ENCODE data around the gene SLC2A13. TPM values are rescaled to one million over a fixed set of nuclear protein-coding genes. Genes with fewer than 3 reads are reported as not detected.

SLC2A13 gene
- total RNA-seq (1 to 10 TPM; 3.0 TPM), total RNA-seq (8.0 to 10.7 reads per million in 2 donors)

DNA sequence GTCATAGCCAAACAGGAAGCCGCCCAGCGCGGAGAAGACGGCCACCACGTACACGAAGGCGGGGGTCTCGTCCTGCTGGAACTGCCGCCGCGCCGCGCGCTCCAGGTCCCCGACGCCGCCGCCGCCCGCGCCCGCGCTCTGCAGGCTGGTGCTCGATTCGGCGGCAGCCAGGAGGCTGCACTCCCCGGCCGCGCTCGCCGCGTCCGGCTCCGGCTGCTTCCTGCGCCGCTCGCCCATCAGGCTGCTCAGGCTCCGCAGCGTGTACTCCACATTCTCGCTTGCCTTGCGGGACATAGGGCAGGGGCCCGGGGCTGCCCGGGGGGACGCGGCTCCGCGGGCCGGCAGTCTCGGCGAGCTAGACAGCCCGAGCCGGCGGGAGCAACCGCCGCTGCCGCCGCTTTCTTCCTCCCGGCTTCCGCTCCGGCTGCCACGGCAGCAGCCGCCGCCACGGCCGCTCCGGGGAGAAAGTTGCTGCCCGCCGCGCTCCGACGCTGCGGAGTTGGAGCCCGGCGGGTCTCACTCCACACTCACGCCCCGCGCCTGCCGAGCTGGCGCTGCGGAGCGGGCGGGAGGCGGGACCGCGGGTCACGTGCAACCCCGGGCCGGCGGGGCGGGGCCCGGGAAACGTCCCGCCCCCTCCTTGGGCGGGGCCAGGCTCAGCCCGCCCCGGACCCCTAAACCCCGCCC lies at the start of gene SLC2A13:
Gene SLC2A13 (minus strand): TSS at position 567 of the 687 bp plus-strand sequence. CDS start 273 bp downstream, at position 294.
- peak; percentile 92 for ATAC-seq
- H3K27ac Mint-ChIP-seq = peak within 1 kb of the TSS; percentile 90

GRCh38 chr12:40154381-40154780 lies 48.5 kb upstream of the SLC2A13 start:
- DNase-seq (no peak), ATAC-seq (no peak)
- no peak overlapping the region for H3K27ac Mint-ChIP-seq
- H3K27me3 Mint-ChIP-seq = peaks cover 24% of the 10 kb centered on the region
- H3K4me1 Mint-ChIP-seq = peaks cover 10% of the 10 kb centered on the region
- no peaks in the 10 kb centered on the region for H3K36me3 Mint-ChIP-seq (ENCODE audit: low read depth)
- H3K9me3 ChIP-seq (ENCODE audit: control insufficient read depth, low read length, poor library complexity, severe bottlenecking) = no peaks in the 10 kb centered on the region
- no peak overlapping the region for H3K4me3 Mint-ChIP-seq

More for the DNA sequence above, at the start of gene SLC2A13:
- peak; percentile 74 to 81 (median 79) for DNase-seq
- no peaks in the 10 kb centered on the region for H3K36me3 Mint-ChIP-seq (ENCODE audit: low read depth)
- peak within 1 kb of the TSS; percentile 93 for H3K4me3 Mint-ChIP-seq
- H3K4me1 Mint-ChIP-seq = peaks cover 35% of the 10 kb centered on the region
- H3K9me3 ChIP-seq (ENCODE audit: control insufficient read depth, low read length, poor library complexity, severe bottlenecking) = no peaks in the 10 kb centered on the region
- peaks cover 18% of the 10 kb centered on the region for H3K27me3 Mint-ChIP-seq

DNA sequence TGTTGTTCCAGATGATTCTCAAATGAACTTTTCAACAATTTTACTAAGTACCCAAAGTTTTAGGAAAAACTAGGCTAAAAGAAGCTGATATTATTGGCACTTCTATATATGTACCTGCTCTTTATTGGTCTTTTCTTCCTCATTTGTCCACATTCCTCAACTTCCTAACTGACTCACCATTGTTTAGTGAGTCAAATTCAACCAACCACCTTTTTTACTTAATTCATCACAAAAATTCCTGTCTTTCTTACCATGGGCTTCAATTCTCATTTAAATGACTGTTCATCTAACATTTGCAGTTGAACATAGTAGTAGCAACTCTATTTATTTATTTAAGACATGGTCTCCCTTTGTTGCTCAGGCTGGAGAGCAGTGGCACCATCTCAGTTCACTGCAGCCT lies 47.6 kb upstream of the SLC2A13 start:
- DNase-seq (no peak), ATAC-seq (no peak)
- peaks cover 4% of the 10 kb centered on the region for H3K4me1 Mint-ChIP-seq
- no peak overlapping the region for H3K4me3 Mint-ChIP-seq
- H3K9me3 ChIP-seq (ENCODE audit: control insufficient read depth, low read length, poor library complexity, severe bottlenecking) = no peaks in the 10 kb centered on the region
- no peak overlapping the region for H3K27ac Mint-ChIP-seq
- no peaks in the 10 kb centered on the region for H3K36me3 Mint-ChIP-seq (ENCODE audit: low read depth)
- H3K27me3 Mint-ChIP-seq = peaks cover 17% of the 10 kb centered on the region

- no peaks in the 10 kb centered on the region for H3K36me3 Mint-ChIP-seq (ENCODE audit: low read depth)
- ATAC-seq (peak; percentile 60), DNase-seq (peak in 2 of 3 donors; percentile 10 to 18)
- H3K9me3 ChIP-seq (ENCODE audit: control insufficient read depth, low read length, poor library complexity, severe bottlenecking) = no peaks in the 10 kb centered on the region
- no peak overlapping the region for H3K27ac Mint-ChIP-seq
- H3K4me3 Mint-ChIP-seq = no peak overlapping the region
- H3K27me3 Mint-ChIP-seq = peaks cover 12% of the 10 kb centered on the region
- H3K4me1 Mint-ChIP-seq = peaks cover 2% of the 10 kb centered on the region
These were observed 47.0 kb upstream of the SLC2A13 start for GRCh38 chr12:40152783-40153383.

GRCh38 chr12:40149673-40150260 lies 43.9 kb upstream of the SLC2A13 start:
- peaks cover 5% of the 10 kb centered on the region for H3K27me3 Mint-ChIP-seq
- no peaks in the 10 kb centered on the region for H3K9me3 ChIP-seq (ENCODE audit: control insufficient read depth, low read length, poor library complexity, severe bottlenecking)
- H3K36me3 Mint-ChIP-seq (ENCODE audit: low read depth) = no peaks in the 10 kb centered on the region
- H3K4me1 Mint-ChIP-seq = peaks cover 5% of the 10 kb centered on the region
- no peak for DNase-seq
- H3K27ac Mint-ChIP-seq = no peak overlapping the region
- ATAC-seq = no peak
- no peak overlapping the region for H3K4me3 Mint-ChIP-seq

DNA sequence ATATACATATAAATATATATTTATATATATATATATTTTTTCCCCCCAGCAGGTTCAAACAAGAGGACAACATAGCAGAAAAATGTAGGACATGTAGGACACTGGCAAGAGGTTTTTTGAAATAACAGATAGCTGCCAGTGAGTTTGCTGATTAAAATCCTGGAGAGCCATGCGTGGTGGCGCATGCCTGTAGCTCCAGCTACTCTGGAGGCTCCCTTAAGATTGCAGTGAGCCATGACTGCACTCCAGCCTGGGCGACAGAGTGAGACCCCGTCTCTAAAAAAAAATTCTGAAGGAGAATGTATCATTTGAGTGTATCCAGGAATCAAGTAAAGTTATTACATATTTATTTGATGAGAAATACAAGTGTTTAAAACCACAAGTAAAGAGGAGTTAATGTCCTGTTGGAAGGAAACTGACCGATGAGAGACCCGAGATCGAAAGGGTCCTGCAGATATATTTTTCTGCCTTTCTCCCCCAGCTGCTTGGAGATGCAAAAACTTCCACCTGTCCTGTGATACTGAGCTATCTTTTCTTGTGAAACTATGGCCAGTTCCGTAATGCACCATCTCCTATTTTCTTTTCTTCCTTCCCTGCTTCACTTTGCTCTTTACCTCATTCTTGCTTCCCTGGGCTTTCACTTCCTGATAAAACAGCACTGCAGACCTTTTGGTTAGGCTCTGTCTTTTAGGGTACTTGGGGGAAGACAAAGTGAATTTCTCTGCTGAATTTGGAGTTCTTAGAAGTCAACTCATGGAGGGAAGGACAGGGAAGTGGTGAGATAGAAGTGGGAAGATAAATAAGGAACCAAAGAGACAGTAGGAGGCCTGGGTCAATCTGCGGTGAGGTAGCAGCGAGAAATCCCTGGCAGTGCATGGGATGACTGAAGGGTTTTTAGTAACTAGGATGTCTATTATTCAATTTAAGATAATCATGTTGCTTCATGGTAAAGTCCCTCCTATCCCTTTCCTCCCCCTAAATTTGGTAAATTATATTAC lies 41.2 kb upstream of the SLC2A13 start:
- H3K36me3 Mint-ChIP-seq (ENCODE audit: low read depth) = no peaks in the 10 kb centered on the region
- no peak overlapping the region for H3K4me3 Mint-ChIP-seq
- H3K4me1 Mint-ChIP-seq = peaks cover 2% of the 10 kb centered on the region
- DNase-seq (no peak), ATAC-seq (no peak)
- H3K9me3 ChIP-seq (ENCODE audit: control insufficient read depth, low read length, poor library complexity, severe bottlenecking) = no peaks in the 10 kb centered on the region
- H3K27me3 Mint-ChIP-seq = peaks cover 5% of the 10 kb centered on the region
- no peak overlapping the region for H3K27ac Mint-ChIP-seq

- DNase-seq = no peak
- no peak overlapping the region for H3K27ac Mint-ChIP-seq
- H3K9me3 ChIP-seq (ENCODE audit: control insufficient read depth, low read length, poor library complexity, severe bottlenecking) = no peaks in the 10 kb centered on the region
- H3K4me3 Mint-ChIP-seq = no peak overlapping the region
- no peak for ATAC-seq
- H3K4me1 Mint-ChIP-seq = peaks cover 2% of the 10 kb centered on the region
- H3K27me3 Mint-ChIP-seq = peaks cover 10% of the 10 kb centered on the region
- peaks cover 3% of the 10 kb centered on the region for H3K36me3 Mint-ChIP-seq (ENCODE audit: low read depth)
These were observed 40.0 kb upstream of the SLC2A13 start for GRCh38 chr12:40145896-40146295.

GRCh38 chr12:40144023-40144422 lies 38.1 kb upstream of the SLC2A13 start:
- Mint-ChIP-seq H3K4me1 (peaks cover 2% of the 10 kb centered on the region), H3K27me3 (peaks cover 6% of the 10 kb centered on the region), H3K4me3 (no peak overlapping the region), H3K27ac (no peak overlapping the region), H3K36me3 (ENCODE audit: low read depth) (peaks cover 3% of the 10 kb centered on the region)
- H3K9me3 ChIP-seq (ENCODE audit: control insufficient read depth, low read length, poor library complexity, severe bottlenecking) = no peaks in the 10 kb centered on the region
- DNase-seq (no peak), ATAC-seq (no peak)

GRCh38 chr12:40142001-40142744 lies 36.3 kb upstream of the SLC2A13 start:
- Mint-ChIP-seq H3K27ac (no peak overlapping the region), H3K36me3 (ENCODE audit: low read depth) (peaks cover 3% of the 10 kb centered on the region), H3K4me3 (no peak overlapping the region), H3K27me3 (peaks cover 6% of the 10 kb centered on the region), H3K4me1 (no peaks in the 10 kb centered on the region)
- no peaks in the 10 kb centered on the region for H3K9me3 ChIP-seq (ENCODE audit: control insufficient read depth, low read length, poor library complexity, severe bottlenecking)
- no peak for DNase-seq
- ATAC-seq = no peak

GRCh38 chr12:40138526-40138925 lies 32.6 kb upstream of the SLC2A13 start:
- no peaks in the 10 kb centered on the region for H3K9me3 ChIP-seq (ENCODE audit: control insufficient read depth, low read length, poor library complexity, severe bottlenecking)
- peak overlapping the region; percentile 81 for H3K27ac Mint-ChIP-seq
- peaks cover 9% of the 10 kb centered on the region for H3K27me3 Mint-ChIP-seq
- ATAC-seq = no peak
- DNase-seq = no peak
- peaks cover 2% of the 10 kb centered on the region for H3K4me1 Mint-ChIP-seq
- H3K36me3 Mint-ChIP-seq (ENCODE audit: low read depth) = peaks cover 3% of the 10 kb centered on the region
- H3K4me3 Mint-ChIP-seq = no peak overlapping the region

- no peak for DNase-seq
- no peak overlapping the region for H3K4me3 Mint-ChIP-seq
These were observed 31.4 kb upstream of the SLC2A13 start for GRCh38 chr12:40137252-40137651.

GRCh38 chr12:40127408-40127807 lies 21.5 kb upstream of the SLC2A13 start:
- no peak overlapping the region for H3K4me3 Mint-ChIP-seq
- H3K27me3 Mint-ChIP-seq = no peaks in the 10 kb centered on the region
- H3K4me1 Mint-ChIP-seq = no peaks in the 10 kb centered on the region
- no peak for ATAC-seq
- no peaks in the 10 kb centered on the region for H3K9me3 ChIP-seq (ENCODE audit: control insufficient read depth, low read length, poor library complexity, severe bottlenecking)
- H3K36me3 Mint-ChIP-seq (ENCODE audit: low read depth) = no peaks in the 10 kb centered on the region
- no peak overlapping the region for H3K27ac Mint-ChIP-seq
- no peak for DNase-seq

More at GRCh38 chr12:40137252-40137651, 31.4 kb upstream of the SLC2A13 start:
- no peaks in the 10 kb centered on the region for H3K9me3 ChIP-seq (ENCODE audit: control insufficient read depth, low read length, poor library complexity, severe bottlenecking)
- Mint-ChIP-seq H3K36me3 (ENCODE audit: low read depth) (peaks cover 3% of the 10 kb centered on the region), H3K27ac (peak overlapping the region; percentile 81), H3K27me3 (peaks cover 12% of the 10 kb centered on the region), H3K4me1 (peaks cover 2% of the 10 kb centered on the region)
- ATAC-seq = peak; percentile 85

All from T-helper 17 cell (primary cell).